EL (cell line): Measurements from ENCODE around the gene TGFBR1.
A peak's percentile ranks its signal among the peaks of the same experiment; 100 is the strongest.
"Not testable (repeated sequence)": the region's sequence is repeated elsewhere in the genome, so short reads cannot be mapped to it uniquely, and the experiment has no call there.

ENCODE experiments used
- DNase-seq: peaks from one replicate; pipeline ENCODE4 v3.0.0-alpha.2; 2016

TGFBR1 gene

DNA sequence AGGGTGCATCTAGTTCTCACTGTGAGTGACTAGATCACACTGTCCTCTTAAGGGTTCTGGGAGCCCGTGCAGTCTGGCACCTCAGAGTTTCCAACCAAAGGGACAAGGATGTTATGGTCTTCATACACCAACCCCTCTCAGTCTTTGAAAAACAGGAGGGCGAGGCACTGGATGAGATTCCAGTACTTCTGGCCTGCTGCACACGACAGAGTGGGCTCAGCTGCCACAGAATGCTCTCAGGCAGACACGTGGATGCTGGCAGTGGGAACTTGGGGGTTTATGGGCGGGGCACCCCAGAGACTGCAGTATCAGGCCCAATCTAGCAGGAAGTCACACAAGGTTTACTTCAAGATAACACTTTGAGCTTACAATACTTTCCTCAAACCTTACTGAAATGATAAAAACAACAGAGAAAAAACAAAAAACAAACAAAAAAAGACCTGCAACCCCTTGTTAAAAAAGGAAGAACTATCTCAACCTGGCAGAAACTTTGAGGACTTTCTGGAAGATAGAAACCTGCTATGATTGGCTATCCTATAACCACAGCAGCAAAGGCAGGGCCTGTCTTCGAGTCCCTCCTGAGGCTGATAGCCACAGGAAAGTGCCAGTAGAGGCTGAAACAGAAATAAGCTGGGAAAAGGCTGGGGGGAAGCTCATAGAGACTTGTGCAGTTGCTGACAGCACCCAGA, 28.3 kb upstream of the TGFBR1 start:
- DNase-seq = no peak

DNA sequence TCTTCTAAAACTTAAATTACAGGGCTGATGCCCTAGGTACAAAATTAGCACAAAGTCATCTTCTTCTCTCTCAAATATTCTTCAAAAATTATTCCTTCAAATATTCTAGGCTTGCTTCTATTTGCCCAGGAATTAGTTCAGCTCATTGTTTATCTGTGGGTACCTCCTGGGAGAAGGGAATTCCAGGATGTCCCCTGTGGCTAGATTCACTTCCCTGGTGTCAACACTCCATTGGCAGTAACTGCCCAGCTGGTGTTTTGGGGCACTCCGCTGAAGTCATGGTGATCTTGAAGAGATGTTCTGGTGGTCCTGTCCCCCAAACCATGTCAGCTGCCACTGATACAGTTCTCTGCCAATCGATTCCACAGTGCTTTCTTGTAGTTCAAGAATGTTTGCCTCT, 26.2 kb upstream of the TGFBR1 start:
- DNase-seq = no peak

- DNase-seq = no peak
These were observed 25.4 kb upstream of the TGFBR1 start for GRCh38 chr9:99079542-99079941.

DNA sequence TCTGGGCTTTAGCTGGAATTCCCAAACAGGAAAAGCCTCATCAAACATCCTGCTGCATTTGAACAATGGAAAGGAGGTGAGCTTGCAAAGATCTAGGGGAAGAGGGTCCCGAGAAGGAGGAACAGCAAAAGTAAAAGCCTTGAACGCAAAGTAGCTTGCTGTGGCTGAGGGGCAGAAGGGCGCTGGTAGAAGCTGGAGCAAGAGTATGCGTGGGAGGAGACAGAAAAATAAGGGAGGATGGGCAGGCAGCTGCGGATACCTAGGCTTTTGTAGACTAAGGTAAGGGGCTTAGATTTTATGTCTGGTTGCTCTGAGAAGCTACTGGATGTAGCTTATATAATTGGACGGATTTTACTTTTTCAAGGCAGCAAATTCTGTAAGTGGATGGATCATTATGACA, 21.9 kb upstream of the TGFBR1 start:
- no peak for DNase-seq

GRCh38 chr9:99085949-99086948, 18.7 kb upstream of the TGFBR1 start:
- peak; percentile 67 for DNase-seq

- DNase-seq = no peak
These were observed 17.5 kb upstream of the TGFBR1 start for GRCh38 chr9:99087462-99087861.

DNA sequence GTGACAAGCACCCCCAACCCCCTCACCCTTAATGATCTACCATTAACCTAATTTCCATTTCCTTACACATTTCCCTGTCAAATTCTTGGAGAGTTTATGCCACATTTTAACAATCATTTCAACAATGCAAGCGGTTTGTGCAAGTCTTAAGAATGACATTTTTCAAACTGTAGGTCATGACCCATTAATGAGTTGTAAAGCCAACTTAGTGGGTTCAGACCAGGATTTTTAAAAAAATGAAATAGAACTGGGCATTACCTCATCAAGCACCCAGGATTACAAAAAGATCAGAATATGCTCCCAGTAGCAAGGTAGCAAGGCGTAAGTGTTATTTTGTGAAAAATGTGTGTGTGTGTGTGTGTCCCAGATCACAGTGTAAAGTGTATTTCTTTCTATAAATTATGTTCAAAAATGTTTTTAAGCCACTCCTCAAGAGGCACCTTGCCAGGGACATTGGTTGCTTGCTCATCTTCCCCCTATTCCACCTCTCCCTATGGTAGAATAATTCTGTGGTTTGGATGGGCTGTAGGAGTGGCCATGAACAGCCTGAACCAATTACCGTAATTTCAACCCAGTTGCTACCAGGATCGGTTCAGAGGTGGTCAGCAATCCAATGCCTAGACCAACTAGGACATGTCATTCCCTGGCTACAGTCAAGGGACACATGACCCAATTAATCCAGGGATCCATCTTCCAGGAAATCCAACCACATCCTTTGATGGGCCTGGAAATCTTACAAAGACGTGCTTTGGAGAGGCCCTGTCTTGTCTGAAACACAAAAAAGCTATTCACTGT, 14.4 kb upstream of the TGFBR1 start:
- no peak for DNase-seq

DNA sequence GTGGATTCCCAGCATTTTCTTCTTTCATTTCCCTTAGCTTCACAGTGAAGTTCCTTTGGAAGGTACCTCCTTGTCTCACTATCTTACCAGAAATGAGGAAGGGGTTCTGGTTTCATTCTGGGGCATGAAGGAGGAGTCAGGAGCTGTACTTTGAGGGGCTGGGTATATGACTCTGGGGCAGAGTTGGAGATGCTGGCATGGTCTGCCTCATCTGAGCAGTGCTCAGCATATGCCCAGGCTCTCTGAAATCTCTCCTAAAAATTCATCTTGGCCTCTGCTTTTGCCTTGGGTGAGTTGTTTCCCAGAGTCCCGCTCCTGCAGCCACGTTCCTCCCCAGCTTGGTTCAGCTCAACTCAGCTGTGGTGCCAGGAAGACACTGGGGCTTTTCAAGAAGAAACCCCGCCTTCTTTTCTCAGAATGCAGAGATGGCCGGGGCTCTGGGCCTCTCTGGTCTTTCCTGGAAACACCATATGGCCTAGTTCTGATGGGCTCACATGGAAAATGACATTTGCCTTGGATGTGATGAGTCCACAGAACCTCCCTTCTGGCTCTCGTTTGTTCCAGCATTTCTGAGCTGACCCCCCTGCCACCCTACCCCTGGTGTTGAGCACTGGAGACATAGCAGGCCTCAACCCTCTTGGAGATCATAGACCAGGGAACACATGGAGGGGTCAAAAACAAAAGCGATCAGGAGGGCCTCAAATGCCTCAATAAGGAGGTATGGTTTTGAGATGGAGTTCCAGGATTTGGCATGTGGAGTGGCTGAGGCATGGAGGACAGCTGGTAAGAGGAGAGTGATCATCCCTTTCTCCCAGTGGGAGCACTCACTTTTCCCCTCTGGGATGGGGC, 12.0 kb upstream of the TGFBR1 start:
- DNase-seq = no peak

DNA sequence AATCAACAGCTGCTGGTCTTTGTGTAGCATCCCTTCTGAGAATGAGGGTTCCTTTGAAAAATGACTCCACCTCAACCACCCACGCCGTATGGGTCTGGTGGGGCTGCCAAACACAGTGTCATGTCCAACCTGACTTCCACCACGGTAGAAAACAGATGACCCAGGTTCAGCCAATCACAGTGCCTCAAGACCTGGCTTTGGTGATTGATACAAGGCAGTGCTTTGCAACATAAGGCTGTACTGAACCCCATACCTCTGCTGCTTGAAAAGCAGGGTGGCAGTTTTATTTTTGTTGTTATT, 11.5 kb upstream of the TGFBR1 start:
- DNase-seq = no peak

DNA sequence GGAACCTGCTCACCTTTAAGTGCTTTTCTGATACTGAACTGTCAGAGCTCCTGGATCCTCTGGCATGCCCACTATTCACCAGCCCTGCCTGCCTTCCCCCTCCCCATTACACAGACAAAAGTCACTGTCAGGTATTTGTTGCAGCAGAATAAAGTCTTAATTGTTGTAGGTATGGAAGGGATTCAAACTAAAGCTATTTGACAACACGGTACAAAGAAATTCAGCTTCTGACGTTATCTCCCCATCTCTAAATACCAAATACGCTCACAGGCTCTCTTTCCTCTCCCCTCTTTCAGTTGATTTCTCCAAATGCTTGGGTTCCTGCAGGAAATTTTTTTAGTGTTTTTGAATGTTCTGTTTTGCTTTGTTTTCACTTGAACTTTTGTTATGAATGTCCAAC, 9.3 kb upstream of the TGFBR1 start:
- DNase-seq = no peak

- no peak for DNase-seq
These were observed 8.5 kb upstream of the TGFBR1 start for GRCh38 chr9:99096409-99096808.

GRCh38 chr9:99099806-99100585, 4.9 kb upstream of the TGFBR1 start:
- not testable (repeated sequence) for DNase-seq

DNA sequence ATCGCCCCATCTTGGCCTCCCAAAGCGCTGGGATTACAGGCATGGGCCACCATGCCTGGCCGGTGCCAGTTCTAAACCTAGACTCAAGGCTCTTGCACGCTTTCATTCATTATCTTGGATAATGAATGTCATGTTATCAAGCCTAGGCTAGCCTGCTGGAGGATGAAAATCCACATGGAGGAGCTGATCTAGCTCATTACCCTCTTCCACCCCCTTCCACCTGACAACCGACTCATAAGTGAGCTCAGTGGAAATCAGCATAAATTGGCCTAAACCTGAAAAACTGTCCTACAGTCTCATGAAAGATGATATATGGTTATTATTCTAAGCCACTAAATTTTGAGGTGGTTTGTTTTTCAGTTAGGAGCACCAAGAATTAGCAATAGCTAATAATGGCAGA, 3.6 kb upstream of the TGFBR1 start:
- no peak for DNase-seq

GRCh38 chr9:99101812-99102211, 3.1 kb upstream of the TGFBR1 start:
- no peak for DNase-seq

GRCh38 chr9:99103054-99103895, 1.6 kb upstream of the TGFBR1 start:
- DNase-seq = no peak

DNA sequence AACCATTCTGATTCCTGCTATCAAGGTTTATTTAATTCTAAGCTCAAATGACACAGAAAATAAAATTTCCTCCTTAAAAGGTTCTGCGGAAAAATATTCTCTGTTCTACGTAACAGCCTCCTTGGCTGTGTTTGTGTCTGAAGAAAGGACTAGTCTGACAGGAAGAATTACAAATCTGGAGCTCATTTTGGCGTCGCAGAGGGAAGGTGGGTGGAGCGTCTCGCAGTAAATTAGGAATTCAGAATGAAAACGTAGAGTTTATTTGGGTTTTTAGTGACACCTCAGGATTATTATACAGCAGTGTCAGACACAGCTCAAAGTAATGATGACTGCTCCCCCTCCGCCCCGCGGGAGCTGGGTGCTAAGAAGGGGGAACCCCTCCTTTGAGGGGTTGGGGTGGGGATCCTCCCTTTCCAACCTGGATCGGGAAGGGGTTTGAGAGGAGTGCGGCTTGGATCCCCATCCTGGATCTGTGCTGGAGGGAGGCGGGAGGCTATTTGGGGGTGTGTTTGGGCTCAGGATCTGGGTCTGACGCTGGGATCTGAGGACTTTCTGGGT, 933 bp upstream of the TGFBR1 start:
- peak; percentile 32 for DNase-seq

DNA sequence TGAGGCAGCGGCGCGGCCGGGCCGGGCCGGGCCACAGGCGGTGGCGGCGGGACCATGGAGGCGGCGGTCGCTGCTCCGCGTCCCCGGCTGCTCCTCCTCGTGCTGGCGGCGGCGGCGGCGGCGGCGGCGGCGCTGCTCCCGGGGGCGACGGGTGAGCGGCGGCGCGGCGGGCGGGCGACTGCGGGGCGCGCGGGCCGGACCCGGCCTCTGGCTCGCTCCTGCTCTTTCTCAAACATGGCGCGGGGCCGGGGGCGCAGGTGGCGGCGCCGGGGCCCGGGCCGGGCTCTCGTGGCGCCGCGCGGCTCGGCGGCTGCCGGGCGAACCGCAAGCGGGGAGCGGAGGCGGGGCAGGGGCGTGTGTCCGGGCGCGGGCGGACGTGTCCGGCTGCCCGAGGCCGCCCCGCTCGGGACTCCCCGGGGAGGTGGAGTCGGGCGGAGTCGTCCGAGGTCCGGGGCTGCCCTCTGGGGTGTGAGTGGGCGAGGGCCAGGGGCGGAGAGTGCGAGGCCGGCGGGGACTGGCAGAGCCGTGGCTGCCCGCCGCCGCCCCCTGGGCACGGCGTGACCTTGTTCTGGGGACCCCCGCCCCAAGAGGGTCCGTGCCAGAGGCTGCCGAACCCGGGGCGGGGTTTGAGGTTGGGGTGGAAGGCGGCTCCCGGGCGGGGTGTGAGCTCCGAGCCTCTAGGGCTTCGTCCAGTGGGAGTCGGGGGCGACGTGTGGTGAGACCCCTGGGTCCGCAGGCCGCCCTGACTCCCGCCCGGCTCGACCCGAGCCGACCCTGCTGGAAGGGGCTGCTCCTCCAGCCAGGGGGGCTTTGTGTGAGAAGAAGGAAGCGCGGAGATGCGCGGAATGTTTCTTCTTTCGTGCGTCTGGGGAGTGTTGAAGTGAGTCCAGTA, 485 bp downstream of the TGFBR1 start:
- peak; percentile 81 for DNase-seq

DNA sequence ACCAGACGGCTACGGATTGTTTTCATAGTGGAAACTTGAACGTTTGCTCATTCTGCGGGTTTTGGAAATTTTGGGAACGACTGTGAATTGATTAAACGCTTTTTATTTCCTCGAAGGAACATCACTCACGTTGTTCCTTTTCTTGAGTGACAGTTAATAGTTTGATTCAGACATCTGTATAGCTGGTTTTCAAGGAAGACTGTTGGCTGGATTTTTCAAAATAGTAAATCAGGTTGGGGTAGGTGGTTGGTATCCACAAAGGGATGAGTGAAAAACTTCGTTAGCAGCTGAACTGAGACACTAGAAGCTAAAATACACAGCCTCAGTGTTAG, 1.1 kb downstream of the TGFBR1 start:
- DNase-seq = no peak

- no peak for DNase-seq
These were observed 2.5 kb downstream of the TGFBR1 start for GRCh38 chr9:99107421-99107820.

- no peak for DNase-seq
These were observed 3.2 kb downstream of the TGFBR1 start for GRCh38 chr9:99108131-99108530.
